ENCODE data around the gene ABCA7.

Gene ABCA7

GRCh38 chr19:1039646-1040475 is at the start of gene ABCA7:
Gene ABCA7, plus strand, starts transcription at chr19:1040107. Its CDS starts 1,255 bp downstream, at chr19:1041362.
- peak; percentile 94 for DNase-seq (ENCODE audit: low read depth, low spot score)

- no peak for DNase-seq (ENCODE audit: low read depth, low spot score)
Observed at GRCh38 chr19:990119-990571, 49.8 kb upstream of the ABCA7 start.

GRCh38 chr19:990746-991145 is 49.2 kb upstream of the ABCA7 start:
- DNase-seq (ENCODE audit: low read depth, low spot score): no peak

- DNase-seq (ENCODE audit: low read depth, low spot score): no peak
Observed at GRCh38 chr19:991174-991931, 48.6 kb upstream of the ABCA7 start.

GRCh38 chr19:991932-992669 is 47.8 kb upstream of the ABCA7 start:
- no peak for DNase-seq (ENCODE audit: low read depth, low spot score)

- no peak for DNase-seq (ENCODE audit: low read depth, low spot score)
Observed at GRCh38 chr19:992670-993055, 47.2 kb upstream of the ABCA7 start.

GRCh38 chr19:993361-993830 is 46.5 kb upstream of the ABCA7 start:
- DNase-seq (ENCODE audit: low read depth, low spot score): no peak

GRCh38 chr19:993831-994393 is 46.0 kb upstream of the ABCA7 start:
- no peak for DNase-seq (ENCODE audit: low read depth, low spot score)

- DNase-seq (ENCODE audit: low read depth, low spot score): no peak
Observed at GRCh38 chr19:994516-994915, 45.4 kb upstream of the ABCA7 start.

GRCh38 chr19:995051-995827 is 44.7 kb upstream of the ABCA7 start:
- no peak for DNase-seq (ENCODE audit: low read depth, low spot score)

- no peak for DNase-seq (ENCODE audit: low read depth, low spot score)
Observed at GRCh38 chr19:996051-996838, 43.7 kb upstream of the ABCA7 start.

- DNase-seq (ENCODE audit: low read depth, low spot score): no peak
Observed at GRCh38 chr19:998064-998463, 41.8 kb upstream of the ABCA7 start.

GRCh38 chr19:999379-999719 is 40.6 kb upstream of the ABCA7 start:
- DNase-seq (ENCODE audit: low read depth, low spot score): no peak

GRCh38 chr19:1000095-1000494 is 39.8 kb upstream of the ABCA7 start, which contains the start of gene GRIN3B:
Gene GRIN3B, plus strand, starts transcription at chr19:1000419. Its CDS starts 19 bp downstream, at chr19:1000438.
- DNase-seq (ENCODE audit: low read depth, low spot score): no peak

- no peak for DNase-seq (ENCODE audit: low read depth, low spot score)
Observed at GRCh38 chr19:1000591-1001537, 39.0 kb upstream of the ABCA7 start.

- no peak for DNase-seq (ENCODE audit: low read depth, low spot score)
Observed at GRCh38 chr19:1001538-1002166, 38.3 kb upstream of the ABCA7 start.

- no peak for DNase-seq (ENCODE audit: low read depth, low spot score)
Observed at GRCh38 chr19:1002600-1002999, 37.3 kb upstream of the ABCA7 start.

- DNase-seq (ENCODE audit: low read depth, low spot score): no peak
Observed at GRCh38 chr19:1003283-1003682, 36.6 kb upstream of the ABCA7 start.

Measured in brain pericyte (primary cell).